GM12891 (cell line): Measurements from ENCODE around the gene KLHL13.

Experiments used
- PAX5 ChIP-seq: IDR thresholded peaks from 2 replicates; pipeline ENCODE4 v1.6.1; 2011; ENCODE audit warnings: low read length, moderate library complexity, mild to moderate bottlenecking; ENCODE audit not compliant: insufficient read depth, severe bottlenecking
- POLR2A ChIP-seq: IDR thresholded peaks from 2 replicates; pipeline ENCODE4 v1.6.1; 2011; ENCODE audit warnings: low read depth, low read length, control low read depth
- POLR2AphosphoS5 ChIP-seq: IDR thresholded peaks from 2 replicates; pipeline ENCODE4 v1.6.1; 2011; ENCODE audit warnings: low read depth, low read length, control low read depth
- POU2F2 ChIP-seq: IDR thresholded peaks from 2 replicates; pipeline ENCODE4 v1.6.1; 2011; ENCODE audit warnings: low read depth, mild to moderate bottlenecking, control low read depth, low read length, moderate library complexity
- TAF1 ChIP-seq: IDR thresholded peaks from 2 replicates; pipeline ENCODE4 v1.6.1; 2011; ENCODE audit warnings: low read depth, low read length, control low read depth

DNA sequence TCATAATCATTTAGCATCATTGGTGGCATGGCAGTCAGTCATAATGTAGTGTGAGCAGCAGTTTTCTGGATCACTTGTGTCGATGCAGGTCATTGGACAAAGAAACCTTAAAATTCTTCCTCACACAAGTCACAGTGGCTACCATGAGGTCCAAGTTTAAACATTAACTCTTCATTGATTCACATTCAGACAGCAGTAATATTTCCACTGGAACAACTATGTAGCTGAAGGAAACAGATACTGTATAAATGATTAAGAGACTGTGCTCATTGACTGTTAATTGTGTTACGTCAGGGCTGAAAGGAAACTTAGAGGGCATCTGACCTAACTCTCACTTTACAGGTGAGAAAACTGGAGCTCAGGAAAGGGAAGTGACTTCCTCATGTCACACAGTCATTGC is 261.8 kb downstream of the KLHL13 start:
- TF ChIP-seq POLR2A (no peak), POLR2AphosphoS5 (no peak), TAF1 (no peak), POU2F2 (no peak), PAX5 (no peak)
